Stomach (tissue), 4 donors: ENCODE results near the gene HSDL2.

Experiments used
- EP300 ChIP-seq: sonication (generic); formaldehyde crosslinking; IDR thresholded peaks from one replicate; pipeline ENCODE4 v1.6.1; 2017; ENCODE audit warnings: antibody characterized with exemption
- POLR2A ChIP-seq, 4 donors: fragments of 450-650 bp; IDR thresholded peaks; one replicate each; pipeline ENCODE4 v1.6.1; 2016; ENCODE audit warnings: antibody characterized with exemption in 4 of 4, control low read depth in 2 of 4, mild to moderate bottlenecking in 1 of 4, moderate library complexity in 1 of 4
- POLR2AphosphoS5 ChIP-seq, 3 donors: sonication (generic); formaldehyde crosslinking; IDR thresholded peaks; one replicate each; pipeline ENCODE4 v1.6.1; 2016; ENCODE audit warnings: antibody characterized with exemption in 3 of 3
- TF ChIP-seq, protein P1 (sequence below), 7 experiments: fragments of 450-650 bp in 4 of 7; fragments of 200-600 bp in 3 of 7; sonication (generic) in 3 of 7; IDR thresholded peaks; one replicate each; pipeline ENCODE4 v1.5.1; 2016 to 2019; ENCODE audit warnings: antibody characterized with exemption in 7 of 7, control low read depth in 2 of 7, mild to moderate bottlenecking in 1 of 7

DNA sequence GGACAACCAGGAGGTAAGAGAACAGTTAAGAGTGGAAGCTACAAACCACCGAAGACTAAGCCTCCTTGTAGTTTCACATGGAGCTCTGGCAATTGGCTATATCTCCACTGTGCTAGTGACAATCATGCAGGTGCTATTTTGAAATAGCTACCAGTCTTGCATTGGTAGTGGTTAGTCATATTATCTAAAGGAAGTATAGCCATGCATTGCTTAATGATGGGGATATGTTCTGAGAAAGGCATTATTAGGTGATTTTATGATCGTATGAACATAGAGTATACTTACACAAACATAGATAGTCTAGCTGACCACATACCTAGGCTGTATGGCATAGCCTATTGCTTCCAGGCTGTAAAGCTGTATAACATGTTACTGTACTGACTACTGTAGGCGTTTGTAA, 28.4 kb downstream of the HSDL2 start:
- TF ChIP-seq, protein P1, sequence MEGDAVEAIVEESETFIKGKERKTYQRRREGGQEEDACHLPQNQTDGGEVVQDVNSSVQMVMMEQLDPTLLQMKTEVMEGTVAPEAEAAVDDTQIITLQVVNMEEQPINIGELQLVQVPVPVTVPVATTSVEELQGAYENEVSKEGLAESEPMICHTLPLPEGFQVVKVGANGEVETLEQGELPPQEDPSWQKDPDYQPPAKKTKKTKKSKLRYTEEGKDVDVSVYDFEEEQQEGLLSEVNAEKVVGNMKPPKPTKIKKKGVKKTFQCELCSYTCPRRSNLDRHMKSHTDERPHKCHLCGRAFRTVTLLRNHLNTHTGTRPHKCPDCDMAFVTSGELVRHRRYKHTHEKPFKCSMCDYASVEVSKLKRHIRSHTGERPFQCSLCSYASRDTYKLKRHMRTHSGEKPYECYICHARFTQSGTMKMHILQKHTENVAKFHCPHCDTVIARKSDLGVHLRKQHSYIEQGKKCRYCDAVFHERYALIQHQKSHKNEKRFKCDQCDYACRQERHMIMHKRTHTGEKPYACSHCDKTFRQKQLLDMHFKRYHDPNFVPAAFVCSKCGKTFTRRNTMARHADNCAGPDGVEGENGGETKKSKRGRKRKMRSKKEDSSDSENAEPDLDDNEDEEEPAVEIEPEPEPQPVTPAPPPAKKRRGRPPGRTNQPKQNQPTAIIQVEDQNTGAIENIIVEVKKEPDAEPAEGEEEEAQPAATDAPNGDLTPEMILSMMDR (IDR thresholded peaks at IDR 0.05): no peak
- no peak for TF ChIP-seq POLR2AphosphoS5 (IDR thresholded peaks at IDR 0.05)
- no peak for TF ChIP-seq POLR2A (IDR thresholded peaks at IDR 0.05)
- no peak for TF ChIP-seq EP300
